Measurements from ENCODE around the gene FOLR3. TPM values are rescaled to one million over a fixed set of nuclear protein-coding genes. Genes with fewer than 3 reads are reported as not detected.

FOLR3 gene
- total RNA-seq, 1 experiment from 2014 or later = not detected

DNA sequence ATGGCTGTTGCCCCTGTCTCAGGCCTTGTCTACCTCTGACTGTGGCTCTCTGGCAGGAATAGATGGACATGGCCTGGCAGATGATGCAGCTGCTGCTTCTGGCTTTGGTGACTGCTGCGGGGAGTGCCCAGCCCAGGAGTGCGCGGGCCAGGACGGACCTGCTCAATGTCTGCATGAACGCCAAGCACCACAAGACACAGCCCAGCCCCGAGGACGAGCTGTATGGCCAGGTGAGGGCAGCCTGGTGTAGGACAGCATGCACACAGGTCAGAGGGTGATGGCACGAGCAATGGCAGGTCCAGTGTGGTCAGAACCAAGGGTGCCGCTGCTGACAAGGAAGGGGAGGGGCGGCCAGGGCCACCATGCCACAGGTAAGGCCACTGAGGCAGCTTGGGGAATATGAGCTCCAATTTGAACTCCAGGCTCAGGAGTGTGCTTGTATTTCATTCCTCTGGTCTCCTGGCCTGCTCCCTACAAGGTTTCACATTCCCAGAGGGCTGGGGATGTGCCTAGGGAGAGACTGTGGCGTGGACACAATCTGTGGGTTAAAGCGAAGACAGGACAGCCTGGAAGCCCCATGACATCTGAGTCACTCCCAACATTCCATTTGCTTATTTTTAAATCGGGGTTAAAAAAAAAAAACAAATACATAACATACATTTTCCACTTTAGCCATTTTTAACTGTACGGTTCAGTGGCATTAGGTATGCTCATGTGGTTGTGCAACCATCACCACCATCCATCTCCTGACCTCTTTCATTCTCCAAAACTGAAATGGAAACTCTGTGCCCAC is 562 bp downstream of the FOLR3 start:
- DNase-seq = no peak
- TF ChIP-seq, protein P1, sequence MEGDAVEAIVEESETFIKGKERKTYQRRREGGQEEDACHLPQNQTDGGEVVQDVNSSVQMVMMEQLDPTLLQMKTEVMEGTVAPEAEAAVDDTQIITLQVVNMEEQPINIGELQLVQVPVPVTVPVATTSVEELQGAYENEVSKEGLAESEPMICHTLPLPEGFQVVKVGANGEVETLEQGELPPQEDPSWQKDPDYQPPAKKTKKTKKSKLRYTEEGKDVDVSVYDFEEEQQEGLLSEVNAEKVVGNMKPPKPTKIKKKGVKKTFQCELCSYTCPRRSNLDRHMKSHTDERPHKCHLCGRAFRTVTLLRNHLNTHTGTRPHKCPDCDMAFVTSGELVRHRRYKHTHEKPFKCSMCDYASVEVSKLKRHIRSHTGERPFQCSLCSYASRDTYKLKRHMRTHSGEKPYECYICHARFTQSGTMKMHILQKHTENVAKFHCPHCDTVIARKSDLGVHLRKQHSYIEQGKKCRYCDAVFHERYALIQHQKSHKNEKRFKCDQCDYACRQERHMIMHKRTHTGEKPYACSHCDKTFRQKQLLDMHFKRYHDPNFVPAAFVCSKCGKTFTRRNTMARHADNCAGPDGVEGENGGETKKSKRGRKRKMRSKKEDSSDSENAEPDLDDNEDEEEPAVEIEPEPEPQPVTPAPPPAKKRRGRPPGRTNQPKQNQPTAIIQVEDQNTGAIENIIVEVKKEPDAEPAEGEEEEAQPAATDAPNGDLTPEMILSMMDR (IDR thresholded peaks at IDR 0.05; ENCODE audit: unreplicated experiment) = no peak
- Mint-ChIP-seq H3K27me3 (ENCODE audit: unreplicated experiment) (peaks cover 27% of the 10 kb centered on the region), H3K36me3 (ENCODE audit: insufficient read depth, unreplicated experiment) (no peaks in the 10 kb centered on the region), H3K9me3 (ENCODE audit: low read depth, unreplicated experiment) (peaks cover 2% of the 10 kb centered on the region), H3K27ac (ENCODE audit: unreplicated experiment) (no peak overlapping the region), H3K4me3 (ENCODE audit: low read depth, unreplicated experiment) (no peak overlapping the region), H3K4me1 (ENCODE audit: low read depth, unreplicated experiment) (peaks cover 3% of the 10 kb centered on the region)
- no TSS peak for BruUV-seq (replicated peaks)
- intact Hi-C loops (cut with micrococcal nuclease; ENCODE audit: unreplicated experiment) = no loop called here
- CTCF ChIA-PET = interaction anchor here (0.7 kb wide), 1 partner anchor 17 kb away, joined by 3 read pairs; no protein-coding TSS in a partner anchor

DNA sequence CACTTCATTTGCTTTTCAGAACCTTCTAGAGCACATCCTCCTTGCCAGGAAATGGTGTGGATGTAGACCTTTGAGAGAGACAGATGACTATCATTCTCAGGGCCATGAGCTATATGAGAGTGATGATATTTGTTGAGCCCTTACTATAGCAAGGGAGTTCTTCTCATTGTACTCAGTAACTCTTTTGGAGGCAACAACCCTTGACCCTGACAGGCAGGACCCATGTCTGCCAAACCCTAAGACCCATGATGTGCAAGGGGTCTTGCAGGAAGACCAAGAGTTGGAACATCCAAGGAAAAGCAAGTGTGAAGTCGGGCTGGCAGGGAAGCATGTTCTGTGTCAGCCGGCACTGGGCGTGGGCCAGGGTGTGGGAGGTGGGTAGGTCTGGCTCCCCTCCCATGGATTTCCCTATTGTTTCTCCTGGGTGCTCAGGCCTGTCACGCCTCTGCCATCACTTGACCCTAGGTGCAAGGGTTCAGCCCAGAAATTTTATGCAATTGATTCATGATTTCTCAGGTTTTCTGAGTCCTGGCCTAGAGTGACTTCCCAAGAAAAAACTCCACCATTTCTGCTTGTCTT is 1.2 kb downstream of the FOLR3 start:
- Mint-ChIP-seq H3K4me3 (ENCODE audit: low read depth, unreplicated experiment) (no peak overlapping the region), H3K27me3 (ENCODE audit: unreplicated experiment) (peaks cover 34% of the 10 kb centered on the region)
- intact Hi-C loops (cut with micrococcal nuclease; ENCODE audit: unreplicated experiment) = no loop called here

DNA sequence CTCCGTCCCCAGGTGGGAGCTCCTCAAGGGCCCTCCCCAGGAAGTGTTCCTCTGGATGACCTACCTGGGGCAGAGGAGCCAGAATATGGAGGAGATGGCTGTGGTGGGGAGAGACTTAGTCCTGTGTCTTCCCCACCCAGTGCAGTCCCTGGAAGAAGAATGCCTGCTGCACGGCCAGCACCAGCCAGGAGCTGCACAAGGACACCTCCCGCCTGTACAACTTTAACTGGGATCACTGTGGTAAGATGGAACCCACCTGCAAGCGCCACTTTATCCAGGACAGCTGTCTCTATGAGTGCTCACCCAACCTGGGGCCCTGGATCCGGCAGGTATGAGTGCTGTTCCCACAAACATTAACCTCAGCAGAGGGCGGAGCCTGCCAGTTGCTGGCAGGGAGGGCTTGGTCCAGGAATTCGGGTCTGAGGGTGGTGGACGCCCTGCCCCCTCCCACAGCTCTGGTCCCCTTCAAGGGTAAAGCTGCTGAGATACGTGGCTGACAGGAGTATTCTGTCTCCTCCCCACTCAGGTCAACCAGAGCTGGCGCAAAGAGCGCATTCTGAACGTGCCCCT is 3.4 kb downstream of the FOLR3 start:
- peaks cover 2% of the 10 kb centered on the region for H3K9me3 Mint-ChIP-seq (ENCODE audit: low read depth, unreplicated experiment)
- CTCF ChIA-PET = no interaction called here

More for the DNA sequence above, 1.2 kb downstream of the FOLR3 start:
- peaks cover 10% of the 10 kb centered on the region for H3K4me1 Mint-ChIP-seq (ENCODE audit: low read depth, unreplicated experiment)
- DNase-seq = no peak
- TF ChIP-seq, protein P1 (IDR thresholded peaks at IDR 0.05; ENCODE audit: unreplicated experiment) = no peak
- H3K27ac Mint-ChIP-seq (ENCODE audit: unreplicated experiment) = no peak overlapping the region
- CTCF ChIA-PET = interaction anchor here (0.7 kb wide), 1 partner anchor 1365 kb away, joined by 4 read pairs; no protein-coding TSS in a partner anchor
- no peaks in the 10 kb centered on the region for H3K36me3 Mint-ChIP-seq (ENCODE audit: insufficient read depth, unreplicated experiment)
- BruUV-seq (replicated peaks) = no TSS peak
- H3K9me3 Mint-ChIP-seq (ENCODE audit: low read depth, unreplicated experiment) = peaks cover 2% of the 10 kb centered on the region

DNA sequence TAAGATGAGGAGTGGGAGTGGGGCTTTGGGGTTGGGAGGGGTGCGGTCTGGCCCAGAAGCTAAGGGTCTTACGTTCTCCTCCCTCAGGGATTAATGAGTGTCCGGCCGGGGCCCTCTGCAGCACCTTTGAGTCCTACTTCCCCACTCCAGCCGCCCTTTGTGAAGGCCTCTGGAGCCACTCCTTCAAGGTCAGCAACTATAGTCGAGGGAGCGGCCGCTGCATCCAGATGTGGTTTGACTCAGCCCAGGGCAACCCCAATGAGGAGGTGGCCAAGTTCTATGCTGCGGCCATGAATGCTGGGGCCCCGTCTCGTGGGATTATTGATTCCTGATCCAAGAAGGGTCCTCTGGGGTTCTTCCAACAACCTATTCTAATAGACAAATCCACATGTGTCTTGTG is 4.0 kb downstream of the FOLR3 start:
- H3K4me1 Mint-ChIP-seq (ENCODE audit: low read depth, unreplicated experiment) = peaks cover 14% of the 10 kb centered on the region
- H3K9me3 Mint-ChIP-seq (ENCODE audit: low read depth, unreplicated experiment) = peaks cover 2% of the 10 kb centered on the region
- BruUV-seq (replicated peaks) = no TSS peak
- no peak for DNase-seq
- H3K4me3 Mint-ChIP-seq (ENCODE audit: low read depth, unreplicated experiment) = no peak overlapping the region
- peaks cover 16% of the 10 kb centered on the region for H3K27me3 Mint-ChIP-seq (ENCODE audit: unreplicated experiment)
- intact Hi-C loops (cut with micrococcal nuclease; ENCODE audit: unreplicated experiment) = no loop called here
- TF ChIP-seq, protein P1 (IDR thresholded peaks at IDR 0.05; ENCODE audit: unreplicated experiment) = no peak
- CTCF ChIA-PET = no interaction called here
- H3K36me3 Mint-ChIP-seq (ENCODE audit: insufficient read depth, unreplicated experiment) = no peaks in the 10 kb centered on the region
- no peak overlapping the region for H3K27ac Mint-ChIP-seq (ENCODE audit: unreplicated experiment)

More for the DNA sequence above, 3.4 kb downstream of the FOLR3 start:
- TF ChIP-seq, protein P1 (IDR thresholded peaks at IDR 0.05; ENCODE audit: unreplicated experiment) = no peak
- Mint-ChIP-seq H3K27ac (ENCODE audit: unreplicated experiment) (no peak overlapping the region), H3K4me1 (ENCODE audit: low read depth, unreplicated experiment) (peaks cover 14% of the 10 kb centered on the region), H3K36me3 (ENCODE audit: insufficient read depth, unreplicated experiment) (no peaks in the 10 kb centered on the region), H3K4me3 (ENCODE audit: low read depth, unreplicated experiment) (no peak overlapping the region), H3K27me3 (ENCODE audit: unreplicated experiment) (peaks cover 19% of the 10 kb centered on the region)
- no TSS peak for BruUV-seq (replicated peaks)
- DNase-seq = no peak
- intact Hi-C loops (cut with micrococcal nuclease; ENCODE audit: unreplicated experiment) = no loop called here

Measured in Calu3 (cell line).